ENCODE measurements around the gene SH3D19. TPM values are rescaled to one million over a fixed set of nuclear protein-coding genes. Genes with fewer than 3 reads are reported as not detected.

The SH3D19 gene
- total RNA-seq, 4 donors from 2014 or later: 117 to 200 (median 168) TPM

- no peaks in the 10 kb centered on the region for H3K36me3 ChIP-seq
- no peaks in the 10 kb centered on the region for H3K27me3 ChIP-seq
- WGBS, 2 donors (ENCODE audit: low coverage in 1 of 2): 84 to 90% methylated on average over 4 of the region's 4 CpGs
- peaks cover 0 to 15% (median 9%) of the 10 kb centered on the region in 3 donors for H3K4me1 ChIP-seq
- no peaks in the 10 kb centered on the region for H3K9me3 ChIP-seq
- no peak overlapping the region for H3K4me3 ChIP-seq
- TF ChIP-seq EP300 (IDR thresholded peaks at IDR 0.05): no peak
- no peak for TF ChIP-seq POLR2AphosphoS5 (IDR thresholded peaks at IDR 0.05)
- TF ChIP-seq POLR2A (IDR thresholded peaks at IDR 0.05): no peak
- TF ChIP-seq, protein P1, sequence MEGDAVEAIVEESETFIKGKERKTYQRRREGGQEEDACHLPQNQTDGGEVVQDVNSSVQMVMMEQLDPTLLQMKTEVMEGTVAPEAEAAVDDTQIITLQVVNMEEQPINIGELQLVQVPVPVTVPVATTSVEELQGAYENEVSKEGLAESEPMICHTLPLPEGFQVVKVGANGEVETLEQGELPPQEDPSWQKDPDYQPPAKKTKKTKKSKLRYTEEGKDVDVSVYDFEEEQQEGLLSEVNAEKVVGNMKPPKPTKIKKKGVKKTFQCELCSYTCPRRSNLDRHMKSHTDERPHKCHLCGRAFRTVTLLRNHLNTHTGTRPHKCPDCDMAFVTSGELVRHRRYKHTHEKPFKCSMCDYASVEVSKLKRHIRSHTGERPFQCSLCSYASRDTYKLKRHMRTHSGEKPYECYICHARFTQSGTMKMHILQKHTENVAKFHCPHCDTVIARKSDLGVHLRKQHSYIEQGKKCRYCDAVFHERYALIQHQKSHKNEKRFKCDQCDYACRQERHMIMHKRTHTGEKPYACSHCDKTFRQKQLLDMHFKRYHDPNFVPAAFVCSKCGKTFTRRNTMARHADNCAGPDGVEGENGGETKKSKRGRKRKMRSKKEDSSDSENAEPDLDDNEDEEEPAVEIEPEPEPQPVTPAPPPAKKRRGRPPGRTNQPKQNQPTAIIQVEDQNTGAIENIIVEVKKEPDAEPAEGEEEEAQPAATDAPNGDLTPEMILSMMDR (IDR thresholded peaks at IDR 0.05): no peak
- ATAC-seq: no peak
- H3K27ac ChIP-seq: no peak overlapping the region
Measured at GRCh38 chr4:151267104-151267503, 58.3 kb downstream of the SH3D19 start.

DNA sequence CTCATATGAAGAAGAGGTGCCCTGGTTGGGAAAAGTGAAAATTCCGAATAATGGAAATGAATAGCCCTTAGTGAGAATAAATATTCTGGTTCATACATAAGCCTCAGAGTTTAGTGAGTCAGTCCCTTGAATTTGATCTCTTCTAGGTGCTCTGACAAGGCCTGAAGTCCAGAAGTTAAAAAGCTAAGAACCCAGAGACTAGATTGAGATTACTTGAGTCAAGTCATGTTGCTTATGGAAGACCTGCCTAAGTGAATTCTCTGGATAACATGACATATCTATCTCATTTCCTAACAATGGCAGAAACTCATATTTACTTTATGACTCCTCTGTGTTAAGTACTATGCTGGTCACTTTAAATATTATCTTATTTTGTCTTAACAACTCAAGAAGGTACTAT lies 58.9 kb downstream of the SH3D19 start:
- WGBS, 2 donors (ENCODE audit: low coverage in 1 of 2): 79 to 90% methylated on average over 1 of the region's 1 CpG
- Histone ChIP-seq H3K27ac (no peak overlapping the region), H3K4me1 (peaks cover 0 to 18% (median 9%) of the 10 kb centered on the region in 3 donors), H3K27me3 (no peaks in the 10 kb centered on the region), H3K36me3 (no peaks in the 10 kb centered on the region), H3K4me3 (no peak overlapping the region), H3K9me3 (no peaks in the 10 kb centered on the region)
- no peak for ATAC-seq
- TF ChIP-seq POLR2AphosphoS5 (IDR thresholded peaks at IDR 0.05) (no peak), POLR2A (IDR thresholded peaks at IDR 0.05) (no peak), EP300 (IDR thresholded peaks at IDR 0.05) (no peak)
- TF ChIP-seq, protein P1 (IDR thresholded peaks at IDR 0.05): no peak

GRCh38 chr4:151263455-151263854 lies 62.0 kb downstream of the SH3D19 start:
- ATAC-seq: no peak
- TF ChIP-seq, protein P1 (IDR thresholded peaks at IDR 0.05): no peak
- TF ChIP-seq POLR2A (IDR thresholded peaks at IDR 0.05): no peak
- TF ChIP-seq EP300 (IDR thresholded peaks at IDR 0.05): no peak
- no peak for TF ChIP-seq POLR2AphosphoS5 (IDR thresholded peaks at IDR 0.05)
- 80% methylated on average over 1 of the region's 2 CpGs; no CpG with 5 or more reads in 1 of the 2 donors for WGBS, 2 donors (ENCODE audit: low coverage in 1 of 2)
- peaks cover 0 to 18% (median 9%) of the 10 kb centered on the region in 3 donors for H3K4me1 ChIP-seq
- no peak overlapping the region for H3K4me3 ChIP-seq
- peak overlapping the region in 1 of 4 donors; percentile 23 for H3K27ac ChIP-seq
- H3K27me3 ChIP-seq: no peaks in the 10 kb centered on the region
- no peaks in the 10 kb centered on the region for H3K36me3 ChIP-seq
- no peaks in the 10 kb centered on the region for H3K9me3 ChIP-seq

DNA sequence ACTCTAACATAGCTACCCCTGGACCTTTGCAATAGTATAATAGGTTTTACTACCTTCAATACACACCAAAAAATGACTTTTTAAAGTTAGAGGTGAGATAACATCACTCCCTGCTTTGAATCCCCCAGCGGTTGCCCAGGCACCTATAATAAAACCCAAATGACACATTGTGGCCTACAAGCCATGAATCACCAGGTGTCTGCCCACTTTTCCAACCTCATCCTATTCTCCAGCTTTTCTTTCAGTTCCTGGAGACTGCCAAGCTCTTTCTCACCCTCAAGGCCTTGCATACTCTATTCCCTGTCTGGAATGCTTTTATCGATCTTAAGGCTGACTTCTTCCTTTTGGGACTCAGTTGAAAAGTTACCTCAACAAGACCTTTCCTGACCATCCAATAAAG lies 64.9 kb downstream of the SH3D19 start:
- no peak overlapping the region for H3K27ac ChIP-seq
- TF ChIP-seq POLR2A (IDR thresholded peaks at IDR 0.05) (no peak), POLR2AphosphoS5 (IDR thresholded peaks at IDR 0.05) (no peak), EP300 (IDR thresholded peaks at IDR 0.05) (no peak)
- TF ChIP-seq, protein P1 (IDR thresholded peaks at IDR 0.05): no peak
- no peak overlapping the region for H3K4me3 ChIP-seq
- H3K27me3 ChIP-seq: no peaks in the 10 kb centered on the region
- peaks cover 0 to 33% (median 9%) of the 10 kb centered on the region in 3 donors for H3K4me1 ChIP-seq
- no peak for ATAC-seq
- H3K36me3 ChIP-seq: no peaks in the 10 kb centered on the region
- H3K9me3 ChIP-seq: no peaks in the 10 kb centered on the region
- WGBS, 2 donors (ENCODE audit: low coverage in 1 of 2): 94 to 100% methylated on average over 2 of the region's 2 CpGs

DNA sequence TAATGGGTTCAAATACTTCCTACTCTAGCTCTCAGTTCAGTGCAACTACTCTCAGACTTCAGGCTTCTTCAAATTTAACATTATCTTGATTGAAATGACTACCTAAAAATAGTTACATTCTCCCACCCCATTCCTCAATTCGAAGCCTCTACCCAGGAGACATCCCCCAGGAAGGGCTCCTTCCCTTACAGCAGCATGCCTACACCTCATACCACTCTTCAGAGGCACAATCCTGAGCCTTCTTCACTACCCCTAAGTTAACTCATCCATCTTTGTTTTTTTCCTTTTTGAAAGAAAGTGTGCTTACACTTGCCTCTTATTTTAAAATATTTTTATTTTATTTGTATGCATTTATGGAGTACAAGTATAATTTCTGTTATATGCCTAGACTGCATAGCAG lies 65.7 kb downstream of the SH3D19 start:
- Histone ChIP-seq H3K4me3 (no peak overlapping the region), H3K36me3 (no peaks in the 10 kb centered on the region), H3K9me3 (no peaks in the 10 kb centered on the region), H3K4me1 (peaks cover 0 to 33% (median 9%) of the 10 kb centered on the region in 3 donors), H3K27me3 (no peaks in the 10 kb centered on the region), H3K27ac (no peak overlapping the region)
- no peak for ATAC-seq
- TF ChIP-seq EP300 (IDR thresholded peaks at IDR 0.05): no peak
- TF ChIP-seq POLR2A (IDR thresholded peaks at IDR 0.05): no peak
- 77% methylated on average over 1 of the region's 1 CpG; no CpG with 5 or more reads in 1 of the 2 donors for WGBS, 2 donors (ENCODE audit: low coverage in 1 of 2)

Data from gastroesophageal sphincter (tissue), 4 donors.